K562 (cell line): ENCODE data around the gene EMC1.
A peak's percentile ranks its signal among the peaks of the same experiment; 100 is the strongest.

Source experiments
- CEBPB ChIP-seq: fragments of 450-650 bp; IDR thresholded peaks from 2 replicates; pipeline ENCODE4 v1.6.1; 2016; ENCODE audit warnings: missing genetic modification characterization, missing compliant biosample characterization
- CTBP1 ChIP-seq: fragments of 450-650 bp; IDR thresholded peaks from 2 replicates; pipeline ENCODE4 v1.6.1; 2016; ENCODE audit warnings: borderline replicate concordance
- JUND ChIP-seq, 2 experiments: IDR thresholded peaks; 2 replicates in 1 of 2; 3 replicates in 1 of 2; pipeline ENCODE4 v1.6.1; 2011; ENCODE audit warnings: borderline replicate concordance in 2 of 2, low read depth in 2 of 2, low read length in 2 of 2, improper control_type of control experiment in 1 of 2, missing biosample characterization in 1 of 2, missing genetic modification characterization in 1 of 2, missing genetic modification reagents in 1 of 2
- NFIC ChIP-seq: fragments of 450-650 bp; IDR thresholded peaks from 2 replicates; pipeline ENCODE4 v1.6.1; 2017; ENCODE audit warnings: mild to moderate bottlenecking, inconsistent platforms
- POLR2A ChIP-seq: fragments of 450-650 bp; conservative IDR thresholded peaks from 2 replicates; pipeline ENCODE4 v1.6.1; 2016
- STAT5B ChIP-seq: fragments of 250-450 bp; sonication (Bioruptor Pico); IDR thresholded peaks from 2 replicates; pipeline ENCODE4 v1.8.0; 2021; ENCODE audit warnings: mild to moderate bottlenecking, inconsistent platforms
- SUPT5H ChIP-seq: fragments of 450-650 bp; IDR thresholded peaks from 2 replicates; pipeline ENCODE4 v1.6.1; 2016
- ZFX ChIP-seq: sonication (generic); formaldehyde crosslinking; IDR thresholded peaks from 2 replicates; pipeline ENCODE4 v1.8.0; 2022; ENCODE audit warnings: mild to moderate bottlenecking, missing genetic modification reagents, moderate library complexity
- ZNF445 ChIP-seq: fragments of 250-450 bp; sonication (Bioruptor Pico); IDR thresholded peaks from 2 replicates; pipeline ENCODE4 v1.4.0; 2020; ENCODE audit warnings: low read depth, mild to moderate bottlenecking, moderate library complexity
- TF ChIP-seq, protein P1 (sequence below), 3 experiments: IDR thresholded peaks in 2 of 3; conservative IDR thresholded peaks in 1 of 3; 2 replicates each; pipeline ENCODE4 v1.5.1; 2011 to 2012; ENCODE audit warnings: low read length in 3 of 3, mild to moderate bottlenecking in 3 of 3, control low read depth in 2 of 3, improper control_type of control experiment in 1 of 3, inconsistent platforms in 1 of 3, low read depth in 1 of 3, mixed read lengths in 1 of 3, moderate library complexity in 1 of 3; ENCODE audit not compliant: insufficient read depth in 2 of 3
- TF ChIP-seq, protein P2 (sequence below): fragments of 250-450 bp; sonication (Bioruptor Pico); IDR thresholded peaks from 2 replicates; pipeline ENCODE4 v1.8.0; 2021; ENCODE audit warnings: mild to moderate bottlenecking, moderate library complexity
- TF ChIP-seq, protein P3 (sequence below): fragments of 250-450 bp; sonication (Bioruptor Pico); IDR thresholded peaks from 2 replicates; pipeline ENCODE4 v1.5.0; 2020; ENCODE audit warnings: mild to moderate bottlenecking
- TF ChIP-seq, protein P4 (sequence below): sonication (generic); formaldehyde crosslinking; IDR thresholded peaks from 2 replicates; pipeline ENCODE4 v1.8.1; 2023; ENCODE audit warnings: missing genetic modification reagents, mild to moderate bottlenecking, borderline replicate concordance

DNA sequence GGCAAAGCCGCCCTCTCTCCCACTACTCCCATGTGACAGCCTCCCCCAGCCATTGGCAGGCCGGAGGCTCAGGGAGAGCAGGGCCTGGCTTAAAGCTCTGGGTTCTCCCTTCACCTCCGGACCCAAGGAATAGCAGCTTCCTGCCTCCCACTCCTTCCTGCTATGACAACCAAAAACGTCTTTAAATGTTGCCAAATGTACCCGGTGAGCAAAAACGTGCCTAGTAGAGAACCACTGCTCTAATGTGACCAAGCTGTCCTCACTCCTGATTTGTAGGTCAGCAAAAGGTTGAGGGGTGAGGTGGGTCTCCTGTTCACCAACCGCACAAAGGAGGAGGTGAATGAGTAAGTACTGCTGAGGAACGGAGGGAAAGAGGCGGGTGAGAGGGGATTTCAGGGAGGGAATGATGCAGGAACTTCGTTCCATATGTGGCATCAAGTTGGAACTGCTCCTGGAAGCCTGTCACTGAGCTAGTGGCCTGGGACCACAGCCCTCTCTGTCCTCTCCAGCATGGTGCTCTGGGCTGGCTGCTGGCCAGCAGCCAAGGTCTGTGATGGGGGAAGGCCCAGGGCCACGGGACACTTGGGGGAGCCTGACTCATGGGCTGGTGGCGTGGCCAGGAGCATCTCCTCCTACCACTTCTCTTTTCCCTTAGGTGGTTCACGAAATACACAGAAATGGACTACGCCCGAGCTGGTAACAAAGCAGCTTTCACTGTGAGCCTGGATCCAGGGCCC, 6.0 kb upstream of the EMC1 start:
- TF ChIP-seq CEBPB (no peak), ZNF445 (no peak), POLR2A (no peak), ZFX (no peak), CTBP1 (no peak), JUND (IDR thresholded peaks at IDR 0.05; ENCODE audit: borderline replicate concordance, low read depth, low read length) (no peak), JUND (tag; IDR thresholded peaks at IDR 0.05; ENCODE audit: borderline replicate concordance, low read depth, low read length) (no peak), NFIC (peak; percentile 78), SUPT5H (no peak), STAT5B (CRISPR knock-in tag) (no peak)
- TF ChIP-seq, protein P1, sequence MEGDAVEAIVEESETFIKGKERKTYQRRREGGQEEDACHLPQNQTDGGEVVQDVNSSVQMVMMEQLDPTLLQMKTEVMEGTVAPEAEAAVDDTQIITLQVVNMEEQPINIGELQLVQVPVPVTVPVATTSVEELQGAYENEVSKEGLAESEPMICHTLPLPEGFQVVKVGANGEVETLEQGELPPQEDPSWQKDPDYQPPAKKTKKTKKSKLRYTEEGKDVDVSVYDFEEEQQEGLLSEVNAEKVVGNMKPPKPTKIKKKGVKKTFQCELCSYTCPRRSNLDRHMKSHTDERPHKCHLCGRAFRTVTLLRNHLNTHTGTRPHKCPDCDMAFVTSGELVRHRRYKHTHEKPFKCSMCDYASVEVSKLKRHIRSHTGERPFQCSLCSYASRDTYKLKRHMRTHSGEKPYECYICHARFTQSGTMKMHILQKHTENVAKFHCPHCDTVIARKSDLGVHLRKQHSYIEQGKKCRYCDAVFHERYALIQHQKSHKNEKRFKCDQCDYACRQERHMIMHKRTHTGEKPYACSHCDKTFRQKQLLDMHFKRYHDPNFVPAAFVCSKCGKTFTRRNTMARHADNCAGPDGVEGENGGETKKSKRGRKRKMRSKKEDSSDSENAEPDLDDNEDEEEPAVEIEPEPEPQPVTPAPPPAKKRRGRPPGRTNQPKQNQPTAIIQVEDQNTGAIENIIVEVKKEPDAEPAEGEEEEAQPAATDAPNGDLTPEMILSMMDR (IDR thresholded peaks at IDR 0.05 in 2 of 3, conservative IDR thresholded peaks at IDR 0.05 in 1 of 3; ENCODE audit: insufficient read depth in 2 of 3, low read depth in 1 of 3, low read length in 3 of 3): no peak
- TF ChIP-seq, protein P2, sequence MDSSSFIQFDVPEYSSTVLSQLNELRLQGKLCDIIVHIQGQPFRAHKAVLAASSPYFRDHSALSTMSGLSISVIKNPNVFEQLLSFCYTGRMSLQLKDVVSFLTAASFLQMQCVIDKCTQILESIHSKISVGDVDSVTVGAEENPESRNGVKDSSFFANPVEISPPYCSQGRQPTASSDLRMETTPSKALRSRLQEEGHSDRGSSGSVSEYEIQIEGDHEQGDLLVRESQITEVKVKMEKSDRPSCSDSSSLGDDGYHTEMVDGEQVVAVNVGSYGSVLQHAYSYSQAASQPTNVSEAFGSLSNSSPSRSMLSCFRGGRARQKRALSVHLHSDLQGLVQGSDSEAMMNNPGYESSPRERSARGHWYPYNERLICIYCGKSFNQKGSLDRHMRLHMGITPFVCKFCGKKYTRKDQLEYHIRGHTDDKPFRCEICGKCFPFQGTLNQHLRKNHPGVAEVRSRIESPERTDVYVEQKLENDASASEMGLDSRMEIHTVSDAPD: no peak
- TF ChIP-seq, protein P3, sequence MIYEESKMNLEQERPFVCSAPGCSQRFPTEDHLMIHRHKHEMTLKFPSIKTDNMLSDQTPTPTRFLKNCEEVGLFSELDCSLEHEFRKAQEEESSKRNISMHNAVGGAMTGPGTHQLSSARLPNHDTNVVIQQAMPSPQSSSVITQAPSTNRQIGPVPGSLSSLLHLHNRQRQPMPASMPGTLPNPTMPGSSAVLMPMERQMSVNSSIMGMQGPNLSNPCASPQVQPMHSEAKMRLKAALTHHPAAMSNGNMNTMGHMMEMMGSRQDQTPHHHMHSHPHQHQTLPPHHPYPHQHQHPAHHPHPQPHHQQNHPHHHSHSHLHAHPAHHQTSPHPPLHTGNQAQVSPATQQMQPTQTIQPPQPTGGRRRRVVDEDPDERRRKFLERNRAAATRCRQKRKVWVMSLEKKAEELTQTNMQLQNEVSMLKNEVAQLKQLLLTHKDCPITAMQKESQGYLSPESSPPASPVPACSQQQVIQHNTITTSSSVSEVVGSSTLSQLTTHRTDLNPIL (CRISPR knock-in tag): no peak
- TF ChIP-seq, protein P4, sequence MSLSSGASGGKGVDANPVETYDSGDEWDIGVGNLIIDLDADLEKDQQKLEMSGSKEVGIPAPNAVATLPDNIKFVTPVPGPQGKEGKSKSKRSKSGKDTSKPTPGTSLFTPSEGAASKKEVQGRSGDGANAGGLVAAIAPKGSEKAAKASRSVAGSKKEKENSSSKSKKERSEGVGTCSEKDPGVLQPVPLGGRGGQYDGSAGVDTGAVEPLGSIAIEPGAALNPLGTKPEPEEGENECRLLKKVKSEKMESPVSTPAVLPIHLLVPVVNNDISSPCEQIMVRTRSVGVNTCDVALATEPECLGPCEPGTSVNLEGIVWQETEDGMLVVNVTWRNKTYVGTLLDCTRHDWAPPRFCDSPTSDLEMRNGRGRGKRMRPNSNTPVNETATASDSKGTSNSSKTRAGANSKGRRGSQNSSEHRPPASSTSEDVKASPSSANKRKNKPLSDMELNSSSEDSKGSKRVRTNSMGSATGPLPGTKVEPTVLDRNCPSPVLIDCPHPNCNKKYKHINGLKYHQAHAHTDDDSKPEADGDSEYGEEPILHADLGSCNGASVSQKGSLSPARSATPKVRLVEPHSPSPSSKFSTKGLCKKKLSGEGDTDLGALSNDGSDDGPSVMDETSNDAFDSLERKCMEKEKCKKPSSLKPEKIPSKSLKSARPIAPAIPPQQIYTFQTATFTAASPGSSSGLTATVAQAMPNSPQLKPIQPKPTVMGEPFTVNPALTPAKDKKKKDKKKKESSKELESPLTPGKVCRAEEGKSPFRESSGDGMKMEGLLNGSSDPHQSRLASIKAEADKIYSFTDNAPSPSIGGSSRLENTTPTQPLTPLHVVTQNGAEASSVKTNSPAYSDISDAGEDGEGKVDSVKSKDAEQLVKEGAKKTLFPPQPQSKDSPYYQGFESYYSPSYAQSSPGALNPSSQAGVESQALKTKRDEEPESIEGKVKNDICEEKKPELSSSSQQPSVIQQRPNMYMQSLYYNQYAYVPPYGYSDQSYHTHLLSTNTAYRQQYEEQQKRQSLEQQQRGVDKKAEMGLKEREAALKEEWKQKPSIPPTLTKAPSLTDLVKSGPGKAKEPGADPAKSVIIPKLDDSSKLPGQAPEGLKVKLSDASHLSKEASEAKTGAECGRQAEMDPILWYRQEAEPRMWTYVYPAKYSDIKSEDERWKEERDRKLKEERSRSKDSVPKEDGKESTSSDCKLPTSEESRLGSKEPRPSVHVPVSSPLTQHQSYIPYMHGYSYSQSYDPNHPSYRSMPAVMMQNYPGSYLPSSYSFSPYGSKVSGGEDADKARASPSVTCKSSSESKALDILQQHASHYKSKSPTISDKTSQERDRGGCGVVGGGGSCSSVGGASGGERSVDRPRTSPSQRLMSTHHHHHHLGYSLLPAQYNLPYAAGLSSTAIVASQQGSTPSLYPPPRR: no peak
